ENCODE data around the gene PCK1. TPM values are rescaled to one million over a fixed set of nuclear protein-coding genes. Genes with fewer than 3 reads are reported as not detected.

Gene PCK1
- total and polyA plus RNA-seq, 10 donors, result 0.04 to 0.67 (median 0.17) TPM; not detected in 3

DNA sequence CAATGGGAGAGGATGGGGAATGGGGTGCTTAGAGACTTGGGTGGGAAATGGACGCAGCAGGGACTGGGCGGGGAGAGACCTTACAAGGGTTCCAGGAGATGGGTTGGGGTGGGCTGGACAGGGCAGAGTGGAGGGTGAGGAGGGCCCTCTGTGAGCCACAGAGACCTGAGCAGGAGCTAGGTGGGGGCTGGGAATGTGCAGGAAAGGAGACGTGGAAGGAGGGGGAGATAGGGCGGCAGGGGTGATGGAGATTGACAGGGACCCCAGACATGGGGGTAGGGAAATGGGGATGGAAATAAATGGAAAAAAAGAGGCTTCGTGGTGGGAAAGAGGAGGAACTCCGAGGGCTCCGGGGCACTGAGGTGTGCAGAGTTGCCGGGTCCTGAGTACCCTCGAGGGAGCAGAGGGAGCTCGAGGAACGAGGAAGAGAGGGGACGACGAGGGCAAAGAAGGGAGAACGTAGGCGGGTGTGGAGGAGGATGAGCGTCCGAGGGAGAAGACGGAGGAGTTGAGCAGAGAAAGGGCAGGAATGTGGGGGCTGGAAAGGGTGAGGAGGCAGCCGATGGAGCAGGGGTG is 33.9 kb upstream of the PCK1 start:
- Histone ChIP-seq H3K27me3 (replicated peaks in 1 of 7) (no peaks in the 10 kb centered on the region), H3K4me1 (no peaks in the 10 kb centered on the region), H3K27ac (no peak overlapping the region), H3K4me3 (no peak overlapping the region), H3K9me3 (no peaks in the 10 kb centered on the region), H3K36me3 (no peaks in the 10 kb centered on the region)
- TF ChIP-seq, protein P1, sequence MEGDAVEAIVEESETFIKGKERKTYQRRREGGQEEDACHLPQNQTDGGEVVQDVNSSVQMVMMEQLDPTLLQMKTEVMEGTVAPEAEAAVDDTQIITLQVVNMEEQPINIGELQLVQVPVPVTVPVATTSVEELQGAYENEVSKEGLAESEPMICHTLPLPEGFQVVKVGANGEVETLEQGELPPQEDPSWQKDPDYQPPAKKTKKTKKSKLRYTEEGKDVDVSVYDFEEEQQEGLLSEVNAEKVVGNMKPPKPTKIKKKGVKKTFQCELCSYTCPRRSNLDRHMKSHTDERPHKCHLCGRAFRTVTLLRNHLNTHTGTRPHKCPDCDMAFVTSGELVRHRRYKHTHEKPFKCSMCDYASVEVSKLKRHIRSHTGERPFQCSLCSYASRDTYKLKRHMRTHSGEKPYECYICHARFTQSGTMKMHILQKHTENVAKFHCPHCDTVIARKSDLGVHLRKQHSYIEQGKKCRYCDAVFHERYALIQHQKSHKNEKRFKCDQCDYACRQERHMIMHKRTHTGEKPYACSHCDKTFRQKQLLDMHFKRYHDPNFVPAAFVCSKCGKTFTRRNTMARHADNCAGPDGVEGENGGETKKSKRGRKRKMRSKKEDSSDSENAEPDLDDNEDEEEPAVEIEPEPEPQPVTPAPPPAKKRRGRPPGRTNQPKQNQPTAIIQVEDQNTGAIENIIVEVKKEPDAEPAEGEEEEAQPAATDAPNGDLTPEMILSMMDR (IDR thresholded peaks at IDR 0.05 in 8 of 11, conservative IDR thresholded peaks at IDR 0.05 in 3 of 11), result no peak
- TF ChIP-seq POLR2AphosphoS5 (IDR thresholded peaks at IDR 0.05) (no peak), POLR2A (IDR thresholded peaks at IDR 0.05) (no peak)
- 60 to 71% (median 65%) methylated on average over 19 of the region's 19 CpGs for WGBS, 5 donors
- no peak for DNase-seq
- intact Hi-C loops (cut with DNase I; ENCODE audit: low total_unique reads), result no loop called here

- no peaks in the 10 kb centered on the region for H3K36me3 ChIP-seq
- no peak for DNase-seq
- H3K9me3 ChIP-seq, result no peaks in the 10 kb centered on the region
- intact Hi-C loops (cut with DNase I; ENCODE audit: low total_unique reads), result no loop called here
- H3K27ac ChIP-seq, result no peak overlapping the region
- no peaks in the 10 kb centered on the region for H3K27me3 ChIP-seq (replicated peaks in 1 of 7)
- H3K4me1 ChIP-seq, result no peaks in the 10 kb centered on the region
- 79 to 83% (median 82%) methylated on average over 6 of the region's 6 CpGs for whole genome bisulfite sequencing, 5 donors
- H3K4me3 ChIP-seq, result no peak overlapping the region
- TF ChIP-seq POLR2AphosphoS5 (IDR thresholded peaks at IDR 0.05) (no peak), POLR2A (IDR thresholded peaks at IDR 0.05) (no peak)
- TF ChIP-seq, protein P1 (IDR thresholded peaks at IDR 0.05 in 8 of 11, conservative IDR thresholded peaks at IDR 0.05 in 3 of 11), result no peak
Observed at GRCh38 chr20:57527728-57528127, 33.2 kb upstream of the PCK1 start.

- no peak for TF ChIP-seq POLR2AphosphoS5 (IDR thresholded peaks at IDR 0.05)
- no peak for TF ChIP-seq POLR2A (IDR thresholded peaks at IDR 0.05)
- TF ChIP-seq, protein P1 (IDR thresholded peaks at IDR 0.05 in 8 of 11, conservative IDR thresholded peaks at IDR 0.05 in 3 of 11), result no peak
- 90 to 94% (median 92%) methylated on average over 4 of the region's 4 CpGs for WGBS, 5 donors
- Histone ChIP-seq H3K4me3 (no peak overlapping the region), H3K36me3 (no peaks in the 10 kb centered on the region), H3K27me3 (replicated peaks in 1 of 7) (no peaks in the 10 kb centered on the region), H3K27ac (no peak overlapping the region), H3K9me3 (no peaks in the 10 kb centered on the region), H3K4me1 (no peaks in the 10 kb centered on the region)
- intact Hi-C loops (cut with DNase I; ENCODE audit: low total_unique reads), result no loop called here
- DNase-seq, result no peak
Observed at GRCh38 chr20:57528148-57528547, 32.8 kb upstream of the PCK1 start.

GRCh38 chr20:57529160-57529585 is 31.7 kb upstream of the PCK1 start:
- H3K27me3 ChIP-seq (replicated peaks in 1 of 7), result peaks cover 0 to 4% (median 0%) of the 10 kb centered on the region in 7 donors
- no peaks in the 10 kb centered on the region for H3K9me3 ChIP-seq
- H3K4me1 ChIP-seq, result no peaks in the 10 kb centered on the region
- no peak overlapping the region for H3K27ac ChIP-seq
- DNase-seq, result no peak
- intact Hi-C loops (cut with DNase I; ENCODE audit: low total_unique reads), result no loop called here
- no peak overlapping the region for H3K4me3 ChIP-seq
- no peaks in the 10 kb centered on the region for H3K36me3 ChIP-seq
- TF ChIP-seq, protein P1 (IDR thresholded peaks at IDR 0.05 in 8 of 11, conservative IDR thresholded peaks at IDR 0.05 in 3 of 11), result no peak
- TF ChIP-seq POLR2AphosphoS5 (IDR thresholded peaks at IDR 0.05), result no peak
- no peak for TF ChIP-seq POLR2A (IDR thresholded peaks at IDR 0.05)
- 83 to 94% (median 91%) methylated on average over 7 to 8 of the region's 8 CpGs for WGBS, 5 donors

Data from spleen (tissue), 11 donors.